Measurements from ENCODE around the gene ARL8B. TPM values are rescaled to one million over a fixed set of nuclear protein-coding genes. Genes with fewer than 3 reads are reported as not detected.
A peak's percentile ranks its signal among the peaks of the same experiment; 100 is the strongest.

Gene ARL8B
- total and polyA plus RNA-seq, 2 donors (not counting 1 experiment from before 2014, with no cell fraction given), result 14.5 to 67.3 TPM

DNA sequence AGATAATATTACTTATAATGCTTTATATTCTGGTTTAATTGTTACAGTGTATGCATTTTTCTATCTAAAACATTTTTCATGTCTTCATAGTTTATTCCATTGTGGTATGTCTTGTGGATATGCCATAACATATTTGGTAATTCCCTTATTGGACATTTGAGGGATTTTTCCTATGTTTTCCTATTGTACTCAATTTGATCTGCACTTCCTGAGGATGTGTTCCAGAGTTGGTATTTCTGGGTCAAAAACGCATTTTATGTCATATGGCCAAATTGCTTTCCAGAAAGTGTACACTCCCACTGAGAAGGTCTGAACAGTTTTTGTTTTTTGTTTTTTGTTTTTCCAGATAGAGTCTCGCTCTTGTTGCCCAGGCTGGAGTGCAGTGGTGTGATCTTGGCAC is 6.8 kb downstream of the ARL8B start:
- H3K4me3 Mint-ChIP-seq, result no peak overlapping the region
- intact Hi-C loops (cut with micrococcal nuclease), result loop anchor here (10.0 kb wide), 2 partner anchors 144 to 1126 kb away; no protein-coding TSS in a partner anchor

DNA sequence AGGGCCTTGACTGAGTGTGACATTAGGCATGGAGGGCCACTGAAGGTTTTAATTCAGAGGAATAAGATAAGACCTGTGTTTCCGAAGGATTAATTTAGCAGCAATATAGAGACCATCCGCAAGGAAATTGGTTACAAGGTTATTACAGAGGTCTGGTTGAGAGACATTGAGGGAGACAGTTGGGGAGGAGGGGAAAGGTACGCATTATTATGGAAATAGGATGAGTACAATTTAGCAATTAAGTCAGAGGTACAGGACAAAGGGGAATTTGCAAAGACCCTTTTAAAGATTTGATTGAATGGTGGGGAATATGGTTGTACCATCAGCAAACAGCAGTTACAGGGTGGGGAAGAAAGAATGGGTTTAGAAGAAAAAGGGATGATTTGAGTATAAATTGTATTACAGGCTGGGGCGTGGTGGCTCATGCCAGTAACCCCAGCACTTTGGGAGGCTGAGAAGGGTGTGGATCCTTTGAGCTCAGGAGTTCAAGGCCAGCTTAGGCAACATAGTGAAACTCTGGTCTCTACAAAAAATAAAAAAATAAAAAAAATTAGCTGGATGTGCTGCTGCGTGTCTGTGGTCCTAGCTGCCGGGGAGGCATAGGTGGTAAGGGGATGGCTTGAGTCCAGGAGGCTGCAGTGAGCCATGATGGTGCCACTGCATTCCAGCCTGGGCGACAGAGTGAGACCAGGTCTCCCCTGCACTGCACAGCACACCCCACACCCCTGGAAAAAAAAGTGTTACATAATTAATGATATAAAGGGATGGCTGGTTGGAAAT is 11.3 kb downstream of the ARL8B start:
- Histone ChIP-seq H3K9ac (ENCODE audit: low read length) (no peak overlapping the region), H3K4me3 (ENCODE audit: control extremely low read depth in 1 of 5, extremely low read depth in 1 of 5, insufficient read depth in 1 of 5, low read depth in 2 of 5, low read length in 4 of 5) (no peak overlapping the region), H2AFZ (ENCODE audit: insufficient read depth, low read depth, low read length, poor library complexity, severe bottlenecking) (no peak overlapping the region), H3K4me1 (ENCODE audit: control insufficient read depth in 2 of 2, insufficient read depth in 2 of 2, low read length in 2 of 2) (peaks cover 18 to 19% of the 10 kb centered on the region in 2 donors), H3K27ac (ENCODE audit: low read length in 2 of 2) (peak overlapping the region in 1 of 2 donors; percentile 48), H3K4me2 (replicated peaks; ENCODE audit: low read depth, low read length, poor library complexity, severe bottlenecking) (no peak overlapping the region), H3K79me2 (ENCODE audit: control insufficient read depth, insufficient read depth, low read length) (peaks cover 93% of the 10 kb centered on the region), H3K27me3 (replicated peaks in 1 of 4; ENCODE audit: control extremely low read depth in 1 of 4, control insufficient read depth in 3 of 4, insufficient read depth in 4 of 4, low read length in 3 of 4) (no peaks in the 10 kb centered on the region), H3K36me3 (replicated peaks in 1 of 2; ENCODE audit: control extremely low read depth in 1 of 2, control insufficient read depth in 1 of 2, extremely low read depth in 1 of 2, insufficient read depth in 2 of 2, low read length in 1 of 2) (no peaks in the 10 kb centered on the region), H3K9me3 (ENCODE audit: control extremely low read depth in 1 of 3, control insufficient read depth in 2 of 3, insufficient read depth in 1 of 3, low read length in 2 of 3) (no peaks in the 10 kb centered on the region), H4K20me1 (ENCODE audit: control insufficient read depth, insufficient read depth, low read length, poor library complexity, severe bottlenecking) (peaks cover 41% of the 10 kb centered on the region)
- Mint-ChIP-seq H3K4me3 (no peak overlapping the region), H3K9me3 (ENCODE audit: insufficient read depth) (no peaks in the 10 kb centered on the region), H3K4me1 (peaks cover 55% of the 10 kb centered on the region), H3K27ac (peak overlapping the region; percentile 63), H3K27me3 (no peaks in the 10 kb centered on the region)
- intact Hi-C loops (cut with micrococcal nuclease), result no loop called here
- TF ChIP-seq, protein P1, sequence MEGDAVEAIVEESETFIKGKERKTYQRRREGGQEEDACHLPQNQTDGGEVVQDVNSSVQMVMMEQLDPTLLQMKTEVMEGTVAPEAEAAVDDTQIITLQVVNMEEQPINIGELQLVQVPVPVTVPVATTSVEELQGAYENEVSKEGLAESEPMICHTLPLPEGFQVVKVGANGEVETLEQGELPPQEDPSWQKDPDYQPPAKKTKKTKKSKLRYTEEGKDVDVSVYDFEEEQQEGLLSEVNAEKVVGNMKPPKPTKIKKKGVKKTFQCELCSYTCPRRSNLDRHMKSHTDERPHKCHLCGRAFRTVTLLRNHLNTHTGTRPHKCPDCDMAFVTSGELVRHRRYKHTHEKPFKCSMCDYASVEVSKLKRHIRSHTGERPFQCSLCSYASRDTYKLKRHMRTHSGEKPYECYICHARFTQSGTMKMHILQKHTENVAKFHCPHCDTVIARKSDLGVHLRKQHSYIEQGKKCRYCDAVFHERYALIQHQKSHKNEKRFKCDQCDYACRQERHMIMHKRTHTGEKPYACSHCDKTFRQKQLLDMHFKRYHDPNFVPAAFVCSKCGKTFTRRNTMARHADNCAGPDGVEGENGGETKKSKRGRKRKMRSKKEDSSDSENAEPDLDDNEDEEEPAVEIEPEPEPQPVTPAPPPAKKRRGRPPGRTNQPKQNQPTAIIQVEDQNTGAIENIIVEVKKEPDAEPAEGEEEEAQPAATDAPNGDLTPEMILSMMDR (IDR thresholded peaks at IDR 0.05), result no peak
- no peak for TF ChIP-seq EZH2 (IDR thresholded peaks at IDR 0.05; ENCODE audit: borderline replicate concordance, insufficient read depth, low read depth, low read length, poor library complexity, severe bottlenecking)
- ATAC-seq (ENCODE audit: low read depth) (no peak), DNase-seq (no peak)
- WGBS (ENCODE audit: insufficient coverage), result 98% methylated on average over 5 of the region's 7 CpGs
- ChIA-PET POLR2A (no interaction called here), CTCF (interaction anchor here (3.3 kb wide), 1 partner anchor 10 kb away, joined by 13 read pairs; no protein-coding TSS in a partner anchor)

More for the DNA sequence above, 6.8 kb downstream of the ARL8B start:
- Histone ChIP-seq H3K36me3 (replicated peaks in 1 of 2; ENCODE audit: control extremely low read depth in 1 of 2, control insufficient read depth in 1 of 2, extremely low read depth in 1 of 2, insufficient read depth in 2 of 2, low read length in 1 of 2) (peaks cover 0 to 2% of the 10 kb centered on the region in 2 experiments), H3K27me3 (replicated peaks in 1 of 4; ENCODE audit: control extremely low read depth in 1 of 4, control insufficient read depth in 3 of 4, insufficient read depth in 4 of 4, low read length in 3 of 4) (no peaks in the 10 kb centered on the region), H3K9ac (ENCODE audit: low read length) (no peak overlapping the region), H3K4me2 (replicated peaks; ENCODE audit: low read depth, low read length, poor library complexity, severe bottlenecking) (no peak overlapping the region), H3K9me3 (ENCODE audit: control extremely low read depth in 1 of 3, control insufficient read depth in 2 of 3, insufficient read depth in 1 of 3, low read length in 2 of 3) (no peaks in the 10 kb centered on the region), H3K4me1 (ENCODE audit: control insufficient read depth in 2 of 2, insufficient read depth in 2 of 2, low read length in 2 of 2) (peaks cover 12 to 13% of the 10 kb centered on the region in 2 donors), H2AFZ (ENCODE audit: insufficient read depth, low read depth, low read length, poor library complexity, severe bottlenecking) (no peak overlapping the region), H4K20me1 (ENCODE audit: control insufficient read depth, insufficient read depth, low read length, poor library complexity, severe bottlenecking) (peaks cover 64% of the 10 kb centered on the region), H3K27ac (ENCODE audit: low read length in 2 of 2) (peak overlapping the region in 1 of 2 donors; percentile 2), H3K79me2 (ENCODE audit: control insufficient read depth, insufficient read depth, low read length) (peaks cover 99% of the 10 kb centered on the region), H3K4me3 (ENCODE audit: control extremely low read depth in 1 of 5, extremely low read depth in 1 of 5, insufficient read depth in 1 of 5, low read depth in 2 of 5, low read length in 4 of 5) (no peak overlapping the region)
- H3K4me1 Mint-ChIP-seq, result peaks cover 60% of the 10 kb centered on the region
- WGBS (ENCODE audit: insufficient coverage), result 90% methylated on average over 2 of the region's 2 CpGs
- ChIA-PET CTCF (interaction anchor here (1.2 kb wide), 1 partner anchor 8 kb away, joined by 4 read pairs; no protein-coding TSS in a partner anchor), POLR2A (no interaction called here)
- no peak for DNase-seq
- no peaks in the 10 kb centered on the region for H3K9me3 Mint-ChIP-seq (ENCODE audit: insufficient read depth)
- H3K27ac Mint-ChIP-seq, result no peak overlapping the region
- no peak for ATAC-seq (ENCODE audit: low read depth)
- no peaks in the 10 kb centered on the region for H3K27me3 Mint-ChIP-seq
- TF ChIP-seq, protein P1 (IDR thresholded peaks at IDR 0.05), result no peak
- no peak for TF ChIP-seq EZH2 (IDR thresholded peaks at IDR 0.05; ENCODE audit: borderline replicate concordance, insufficient read depth, low read depth, low read length, poor library complexity, severe bottlenecking)
